HG03066 (cell line): ENCODE measurements around the gene DHDDS.

Source experiments
- ATAC-seq: cut with Tn5 transposase; IDR thresholded peaks from one replicate; pipeline ENCODE4 v1.9.1; 2021; ENCODE audit warnings: low read depth; ENCODE audit not compliant: unreplicated experiment

Gene DHDDS

DNA sequence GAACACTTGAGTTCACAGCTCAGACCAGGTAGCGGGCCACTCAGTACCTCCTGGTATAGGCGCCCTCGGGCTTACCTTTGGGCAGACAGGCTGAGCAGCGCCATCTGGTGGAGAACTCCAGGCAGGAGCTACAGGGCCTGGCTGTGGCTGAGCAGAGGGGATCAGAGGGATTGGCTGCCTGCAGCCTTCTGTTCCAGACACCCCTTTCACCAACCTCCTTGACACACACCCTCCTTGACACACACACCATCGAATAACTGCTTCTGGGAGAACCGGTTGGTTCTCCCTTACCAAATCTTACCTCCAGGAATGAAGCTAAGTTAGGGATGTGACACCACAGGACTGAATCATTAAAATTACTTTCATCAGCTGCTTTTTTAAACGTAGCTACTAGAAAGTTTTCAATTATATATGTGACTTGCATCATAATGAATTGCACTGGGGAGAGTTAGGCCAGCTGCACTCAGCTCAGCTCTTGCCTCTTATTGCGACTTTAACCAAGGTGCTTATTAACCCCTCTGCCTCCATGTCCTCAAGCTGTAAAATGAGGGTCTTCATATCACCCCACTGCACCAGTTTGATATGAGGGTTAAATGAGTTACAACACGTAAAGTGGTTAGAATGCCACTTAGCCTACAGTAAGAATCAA lies 14.9 kb upstream of the DHDDS start:
- no peak for ATAC-seq

DNA sequence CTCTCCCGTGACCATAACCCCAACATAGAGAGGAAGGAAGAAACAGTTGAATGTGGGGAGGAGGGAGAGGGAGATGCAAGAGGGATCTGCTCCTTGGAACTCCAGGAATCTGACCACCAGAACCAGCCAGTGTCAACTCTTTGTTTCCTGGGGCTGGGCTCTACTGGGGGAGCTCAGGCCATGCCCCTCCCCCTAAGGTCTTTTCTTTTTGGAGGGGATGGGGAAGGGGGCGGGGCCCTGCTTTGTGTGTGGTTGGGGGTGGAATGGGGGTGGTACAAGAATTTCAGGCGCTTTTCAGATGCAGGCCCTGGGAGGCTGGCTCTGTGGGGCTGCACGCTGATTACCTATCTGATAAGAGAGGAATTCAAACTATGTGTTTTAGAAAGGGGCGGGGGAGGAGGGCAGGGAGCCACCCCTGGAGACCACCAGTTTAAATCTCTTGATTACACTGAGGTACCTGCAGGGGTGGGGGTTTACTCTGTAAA lies 13.2 kb upstream of the DHDDS start:
- ATAC-seq = no peak

DNA sequence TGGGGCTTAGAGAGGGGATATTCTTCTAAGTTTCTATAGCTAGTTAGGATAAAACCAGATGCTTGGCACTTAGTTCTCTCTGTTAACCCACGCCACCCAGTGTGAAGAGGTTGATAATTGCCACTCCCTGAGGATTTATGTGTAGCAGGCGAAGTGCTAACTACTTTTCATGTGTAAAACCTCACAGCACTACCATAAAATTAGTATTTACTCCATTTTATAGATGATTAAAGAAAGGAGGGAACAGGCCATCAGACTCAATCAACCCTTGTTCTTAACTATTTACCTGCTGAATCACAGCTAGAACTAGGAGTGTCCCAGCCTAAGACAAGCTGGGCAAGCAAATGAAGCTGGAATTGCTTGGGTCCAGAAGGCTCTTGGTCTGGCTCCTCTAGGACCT lies 12.6 kb upstream of the DHDDS start:
- no peak for ATAC-seq

DNA sequence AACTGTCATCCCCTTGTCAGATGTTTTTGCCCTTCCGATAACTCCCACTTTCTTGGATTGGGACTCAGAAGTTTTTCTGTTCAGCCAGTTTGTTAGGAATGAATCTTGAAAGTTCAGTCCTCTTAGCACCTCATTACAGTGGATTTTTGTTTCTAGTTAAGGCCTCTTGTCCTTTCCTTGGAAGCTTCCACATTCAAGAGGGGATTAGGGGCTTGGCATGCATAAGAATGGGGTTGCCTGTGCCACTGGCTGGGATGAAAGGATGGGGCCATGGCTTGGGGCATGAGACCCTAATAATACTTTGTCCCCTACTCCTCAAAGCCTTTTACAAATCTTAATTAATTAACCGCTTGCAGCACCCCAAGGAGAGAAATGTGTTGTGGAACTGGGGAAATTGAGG lies 2.4 kb upstream of the DHDDS start:
- ATAC-seq = no peak

DNA sequence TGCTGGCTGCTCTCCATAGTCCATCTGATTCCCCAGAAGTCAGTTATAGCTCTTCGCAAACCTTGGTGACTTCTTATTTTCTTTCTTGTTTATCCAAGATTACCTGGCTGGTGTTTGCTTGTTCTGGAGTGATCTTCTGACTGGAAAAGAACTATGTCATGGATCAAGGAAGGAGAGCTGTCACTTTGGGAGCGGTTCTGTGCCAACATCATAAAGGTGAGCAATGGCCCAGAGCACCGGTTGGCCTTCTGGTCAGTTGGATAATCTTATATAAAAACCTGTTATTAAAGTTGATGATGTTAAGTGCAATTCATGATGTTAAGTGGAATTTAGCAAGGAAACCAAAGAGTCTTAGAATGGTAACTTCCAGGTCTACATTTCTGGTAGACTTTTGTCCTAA lies 672 bp downstream of the DHDDS start:
- ATAC-seq = no peak

DNA sequence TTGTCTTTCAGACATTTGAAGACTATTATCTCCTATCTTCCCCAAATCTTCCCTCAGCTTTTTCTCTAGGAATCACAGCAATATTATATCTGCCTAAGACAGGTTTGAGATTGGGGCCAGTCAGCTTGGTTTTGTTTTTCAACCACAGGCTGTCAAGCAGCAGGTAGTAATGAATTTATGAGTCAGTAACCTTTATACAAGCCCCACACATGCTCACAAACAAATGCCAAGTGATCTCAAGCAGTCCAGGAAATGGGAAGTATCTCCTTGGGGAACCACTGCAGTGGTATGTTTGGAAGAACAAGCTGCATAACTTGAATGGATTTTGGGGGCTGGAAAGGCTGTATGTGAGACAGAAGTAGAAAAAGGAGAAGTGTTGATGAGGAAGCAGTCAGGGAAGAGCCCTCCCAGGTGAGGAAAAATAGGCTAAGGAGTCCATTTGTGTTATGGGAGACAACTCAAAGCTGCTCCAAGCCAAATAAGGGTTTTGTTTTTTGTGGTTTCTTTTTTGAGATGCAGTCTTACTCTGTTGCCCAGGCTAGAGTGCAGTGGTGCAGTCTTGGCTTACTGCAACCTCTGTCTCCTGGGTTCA lies 2.1 kb downstream of the DHDDS start:
- no peak for ATAC-seq

DNA sequence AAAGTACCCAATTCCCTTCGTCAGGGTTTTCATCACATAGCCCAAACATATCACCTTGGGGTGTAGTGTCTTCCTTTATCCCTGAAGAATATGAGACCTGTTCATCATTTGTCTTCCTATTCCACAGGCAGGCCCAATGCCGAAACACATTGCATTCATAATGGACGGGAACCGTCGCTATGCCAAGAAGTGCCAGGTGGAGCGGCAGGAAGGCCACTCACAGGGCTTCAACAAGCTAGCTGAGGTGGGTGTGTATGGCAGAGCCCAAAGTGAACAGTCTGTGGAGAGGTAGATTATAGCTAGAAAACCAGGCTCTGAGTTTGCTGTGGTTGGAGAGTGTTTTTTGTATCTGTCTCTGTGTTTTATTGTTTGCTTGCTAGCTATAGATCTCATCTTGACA lies 5.9 kb downstream of the DHDDS start:
- no peak for ATAC-seq

DNA sequence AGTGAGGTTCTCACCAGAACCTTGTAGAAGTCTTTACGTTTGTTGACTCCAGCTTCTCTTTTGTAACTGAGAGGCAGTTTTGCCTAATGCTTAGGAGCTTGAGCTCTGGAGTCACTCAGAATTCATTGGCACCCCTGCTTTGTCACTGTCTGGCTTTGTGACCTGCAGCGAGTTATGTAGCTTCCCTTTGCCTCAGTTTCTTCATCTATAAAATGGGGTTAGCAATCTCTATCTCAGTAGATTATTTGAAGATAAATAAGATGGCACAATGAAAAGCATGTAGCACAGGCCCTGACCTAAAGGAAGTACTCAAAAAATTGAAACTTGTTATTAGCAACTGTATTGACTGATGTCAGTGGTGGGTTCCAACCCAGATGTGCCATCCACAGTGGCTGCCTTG lies 8.1 kb downstream of the DHDDS start:
- no peak for ATAC-seq

DNA sequence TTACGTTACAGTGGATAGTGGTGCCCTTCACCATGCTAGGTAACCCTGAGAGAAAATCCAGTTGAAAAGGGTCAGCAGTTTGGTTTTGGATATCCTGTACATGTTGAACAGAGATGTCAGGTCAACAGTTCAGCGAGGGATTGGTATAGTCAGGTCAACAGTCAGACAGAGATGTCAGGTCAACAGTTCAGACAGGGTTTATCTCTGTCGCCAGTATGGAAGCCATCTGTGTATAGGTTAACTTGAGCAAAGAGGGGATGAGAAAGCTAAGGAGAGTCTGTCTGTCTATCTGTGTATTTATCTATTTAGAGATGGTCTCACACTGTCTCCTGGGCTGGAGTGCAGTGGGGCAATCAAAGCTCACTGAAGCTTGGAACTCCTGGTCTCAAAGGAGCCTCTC lies 17.7 kb downstream of the DHDDS start:
- ATAC-seq = no peak

DNA sequence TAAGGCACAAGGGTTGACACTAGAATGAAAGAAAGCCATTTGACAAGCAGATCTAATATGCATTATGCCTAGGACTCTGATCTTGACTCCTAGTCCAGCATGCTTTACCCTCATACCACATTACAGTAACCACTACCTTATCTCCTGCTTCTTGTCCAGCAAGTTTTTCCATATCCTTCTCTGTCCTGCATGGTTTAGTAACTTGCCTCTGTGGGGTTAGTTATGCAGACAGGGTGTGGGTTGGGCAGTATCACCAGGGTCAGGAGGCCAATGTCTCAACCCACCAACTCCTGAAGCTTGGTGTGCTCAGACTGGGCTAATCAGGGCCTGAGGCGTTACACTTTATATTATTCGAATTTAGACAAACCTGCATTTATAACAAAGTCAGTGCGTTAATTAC lies 18.8 kb downstream of the DHDDS start:
- no peak for ATAC-seq

DNA sequence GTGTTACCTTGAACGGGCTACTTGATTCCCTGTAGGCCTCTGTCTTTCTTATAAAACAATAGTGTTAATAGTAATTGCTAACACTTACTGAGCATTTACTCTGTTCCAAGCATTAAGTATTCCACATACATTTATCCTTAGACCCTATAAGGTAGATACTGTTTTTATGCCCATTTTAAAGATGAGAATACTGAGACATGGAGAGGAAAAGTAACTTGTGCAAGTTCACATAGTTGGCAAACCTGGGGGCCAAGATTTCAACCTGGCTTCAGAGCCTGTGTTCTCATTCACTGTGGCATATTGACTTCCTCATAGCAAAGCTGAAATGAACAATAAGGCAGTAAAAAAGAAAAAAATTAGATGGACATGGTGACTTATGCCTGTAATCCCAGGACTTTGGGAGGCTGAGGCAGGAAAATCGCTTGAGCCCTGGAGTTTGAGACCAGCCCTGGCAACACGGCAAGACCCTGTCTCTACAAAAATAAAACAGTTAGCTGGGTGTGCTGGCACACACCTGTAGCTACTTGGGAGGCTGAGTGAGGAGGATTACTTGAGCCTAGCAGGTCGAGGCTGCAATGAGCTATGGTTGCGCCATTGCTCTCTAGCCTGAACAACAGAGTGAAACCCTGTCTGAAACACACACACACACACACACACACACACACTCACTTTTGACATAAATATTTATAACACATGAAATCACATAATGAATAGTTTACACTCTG lies 20.5 kb downstream of the DHDDS start:
- ATAC-seq = no peak

DNA sequence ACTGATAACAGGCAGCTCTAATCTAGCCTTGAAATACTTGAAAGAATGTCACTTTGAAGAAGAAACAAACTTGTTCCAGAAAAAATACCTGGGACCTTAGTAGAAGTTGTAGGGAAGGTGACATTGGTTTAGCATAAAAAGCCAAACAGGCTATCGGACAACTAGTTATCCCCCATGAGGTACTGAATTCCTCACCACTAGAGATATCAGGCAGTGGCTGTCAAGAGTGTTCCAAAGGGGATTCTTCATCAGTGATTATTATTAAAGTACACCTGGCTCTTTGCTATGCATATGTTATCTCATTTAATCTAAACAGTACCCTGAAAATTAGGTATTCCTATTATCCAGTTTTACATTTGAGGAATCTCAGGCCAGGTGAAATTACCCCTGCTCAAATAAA lies 27.0 kb downstream of the DHDDS start:
- no peak for ATAC-seq

DNA sequence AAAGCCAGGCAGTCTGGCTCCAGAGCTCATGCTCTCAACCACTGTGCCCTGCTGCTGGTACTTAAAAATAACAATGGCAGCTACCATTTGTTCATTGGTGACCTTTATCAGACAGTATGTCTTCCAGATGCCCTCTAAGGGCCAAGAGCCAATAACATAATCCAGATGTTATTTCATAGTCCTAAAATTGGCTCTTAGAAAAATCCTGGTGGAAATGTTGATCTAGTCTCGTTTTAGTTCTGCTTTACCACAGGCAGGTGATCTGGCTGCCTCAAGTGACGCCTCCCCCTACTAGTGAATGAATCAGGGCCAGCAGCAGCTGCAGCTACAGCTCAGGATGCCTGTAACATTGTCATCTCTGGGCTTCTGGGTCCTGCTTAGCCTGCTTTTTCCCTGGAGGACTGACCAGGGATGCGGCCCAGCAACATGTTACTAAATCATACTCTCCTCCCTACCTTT lies 27.5 kb downstream of the DHDDS start:
- no peak for ATAC-seq

DNA sequence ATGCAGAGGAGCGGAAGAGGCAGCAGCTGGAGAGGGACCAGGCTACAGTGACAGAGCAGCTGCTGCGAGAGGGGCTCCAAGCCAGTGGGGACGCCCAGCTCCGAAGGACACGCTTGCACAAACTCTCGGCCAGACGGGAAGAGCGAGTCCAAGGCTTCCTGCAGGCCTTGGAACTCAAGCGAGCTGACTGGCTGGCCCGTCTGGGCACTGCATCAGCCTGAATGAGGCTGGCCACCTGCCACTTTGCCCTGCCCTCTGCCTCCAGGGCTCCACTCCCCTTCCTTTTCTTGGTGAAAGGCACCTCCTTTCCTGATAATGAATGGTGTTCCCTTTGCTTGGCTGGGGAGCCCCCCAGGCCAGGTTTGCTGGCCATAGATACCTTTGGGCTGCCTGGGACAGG lies 36.8 kb downstream of the DHDDS start:
- ATAC-seq = no peak

DNA sequence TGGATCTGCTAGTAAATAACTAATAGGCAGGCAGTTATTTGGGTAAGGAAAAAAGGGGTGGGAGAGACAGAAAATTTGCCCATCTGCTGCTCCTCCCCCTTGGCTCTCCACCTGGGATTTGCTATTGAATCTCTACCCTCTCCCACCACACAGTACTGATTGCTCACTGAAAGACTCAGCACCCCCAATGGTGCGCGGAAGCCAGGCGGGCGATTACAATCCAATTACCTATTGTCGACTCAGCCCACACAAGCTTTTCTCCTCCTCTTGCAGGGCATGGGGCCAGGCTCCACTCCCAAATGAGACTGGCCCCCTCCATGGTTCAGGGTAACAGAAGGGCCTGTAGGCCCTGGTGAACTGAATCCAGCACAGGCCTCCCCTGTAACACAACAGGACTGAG lies 37.4 kb downstream of the DHDDS start:
- no peak for ATAC-seq

DNA sequence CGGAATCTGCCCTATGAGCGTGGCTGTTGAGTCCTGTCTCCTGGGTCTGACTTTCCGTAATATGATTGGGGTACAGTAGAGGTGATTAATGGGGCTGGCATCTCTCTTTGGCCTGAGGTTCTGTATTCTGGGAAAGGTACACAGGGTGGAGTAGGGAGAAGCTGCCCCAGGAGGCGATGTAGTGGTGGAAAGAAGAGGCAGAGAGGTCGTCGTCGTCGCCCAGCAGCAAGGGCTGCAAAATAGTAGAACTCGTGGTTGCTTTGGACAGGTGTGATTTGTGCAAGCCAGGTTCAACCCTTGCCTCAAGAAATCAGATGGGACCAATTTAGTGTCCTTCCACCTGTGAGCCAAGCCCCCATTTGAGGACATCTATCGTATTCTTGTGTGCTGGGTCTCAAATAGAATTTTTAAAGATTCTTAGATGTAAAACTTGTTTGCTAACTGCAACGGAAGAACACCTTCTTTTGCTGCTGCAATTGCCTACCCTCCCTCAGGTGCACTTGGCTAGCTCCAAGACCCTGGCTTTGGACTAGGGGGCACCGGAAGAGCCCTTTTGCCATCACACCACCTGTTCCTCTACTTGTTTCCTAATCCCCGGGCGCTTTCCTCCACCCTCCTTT lies 38.9 kb downstream of the DHDDS start:
- no peak for ATAC-seq

DNA sequence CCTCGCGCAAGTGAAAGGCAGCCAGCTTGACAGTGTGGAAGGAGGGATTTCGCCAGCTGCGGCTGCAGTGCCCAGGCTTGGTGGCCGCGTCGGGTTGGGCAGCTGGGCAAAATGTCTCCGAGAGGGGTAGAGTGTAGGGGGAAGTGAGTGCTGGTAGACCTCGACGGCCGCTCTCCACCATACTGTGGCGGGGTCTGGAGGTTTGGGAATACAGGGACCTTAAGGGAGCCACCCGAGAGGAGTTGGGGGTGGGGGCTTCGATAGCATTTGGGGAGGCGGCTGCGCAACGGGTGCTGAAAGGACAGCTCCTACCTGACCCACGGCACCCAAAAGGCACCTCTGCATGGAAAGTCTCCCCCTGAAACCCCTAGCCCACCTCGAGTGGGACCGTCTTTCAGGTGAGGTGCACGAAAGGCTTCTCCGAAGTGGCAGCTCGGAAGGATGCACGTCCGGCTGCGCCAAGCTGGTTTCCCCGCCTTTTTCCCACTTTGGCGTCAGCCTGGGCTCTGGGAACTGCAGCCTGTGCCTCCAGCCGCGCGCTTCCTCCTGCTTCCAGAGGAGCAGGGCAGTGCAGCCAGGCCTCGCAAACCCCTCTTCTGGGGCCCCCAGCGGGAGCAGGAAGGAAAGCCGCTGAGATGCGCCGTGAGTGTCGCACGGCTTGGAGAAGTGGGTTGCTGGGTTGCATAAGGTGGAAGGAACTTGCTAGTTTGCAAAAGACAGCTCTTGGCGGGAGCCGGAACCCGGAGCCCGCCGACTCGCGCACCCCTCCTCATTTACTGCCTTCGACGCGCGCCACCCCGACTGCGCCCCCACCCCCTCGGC lies 39.6 kb downstream of the DHDDS start:
- peak; percentile 3 for ATAC-seq

DNA sequence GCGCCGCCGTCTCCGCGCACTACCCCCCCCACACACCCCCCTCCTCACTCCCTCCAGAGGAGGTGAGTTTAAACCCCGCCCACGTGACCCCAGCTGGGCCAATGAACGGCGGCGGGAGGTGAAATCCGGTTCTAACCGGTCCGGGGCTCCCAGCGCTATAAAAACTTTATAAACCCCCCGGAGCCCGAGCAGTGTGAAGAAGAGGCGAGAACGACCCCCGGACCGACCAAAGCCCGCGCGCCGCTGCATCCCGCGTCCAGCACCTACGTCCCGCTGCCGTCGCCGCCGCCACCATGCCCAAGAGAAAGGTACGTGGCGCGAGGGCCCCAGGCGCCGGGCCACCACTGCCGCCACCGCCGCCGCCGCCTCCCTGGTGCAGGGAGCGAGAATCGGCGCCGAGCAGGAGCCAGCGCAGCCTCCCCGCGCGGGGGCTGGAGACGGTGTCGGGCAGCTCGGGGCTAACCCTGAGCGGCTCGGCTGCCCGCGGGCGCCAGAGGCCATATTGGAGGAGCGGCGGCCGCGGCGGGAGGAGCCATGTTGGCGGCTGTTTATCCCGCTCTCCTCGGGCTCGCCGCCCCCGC lies 40.3 kb downstream of the DHDDS start, which contains the start of gene HMGN2:
TSS of gene HMGN2 (plus strand) at position 121 of the 581 bp plus-strand sequence. CDS start at position 294, 173 bp downstream.
- ATAC-seq = peak; percentile 47

DNA sequence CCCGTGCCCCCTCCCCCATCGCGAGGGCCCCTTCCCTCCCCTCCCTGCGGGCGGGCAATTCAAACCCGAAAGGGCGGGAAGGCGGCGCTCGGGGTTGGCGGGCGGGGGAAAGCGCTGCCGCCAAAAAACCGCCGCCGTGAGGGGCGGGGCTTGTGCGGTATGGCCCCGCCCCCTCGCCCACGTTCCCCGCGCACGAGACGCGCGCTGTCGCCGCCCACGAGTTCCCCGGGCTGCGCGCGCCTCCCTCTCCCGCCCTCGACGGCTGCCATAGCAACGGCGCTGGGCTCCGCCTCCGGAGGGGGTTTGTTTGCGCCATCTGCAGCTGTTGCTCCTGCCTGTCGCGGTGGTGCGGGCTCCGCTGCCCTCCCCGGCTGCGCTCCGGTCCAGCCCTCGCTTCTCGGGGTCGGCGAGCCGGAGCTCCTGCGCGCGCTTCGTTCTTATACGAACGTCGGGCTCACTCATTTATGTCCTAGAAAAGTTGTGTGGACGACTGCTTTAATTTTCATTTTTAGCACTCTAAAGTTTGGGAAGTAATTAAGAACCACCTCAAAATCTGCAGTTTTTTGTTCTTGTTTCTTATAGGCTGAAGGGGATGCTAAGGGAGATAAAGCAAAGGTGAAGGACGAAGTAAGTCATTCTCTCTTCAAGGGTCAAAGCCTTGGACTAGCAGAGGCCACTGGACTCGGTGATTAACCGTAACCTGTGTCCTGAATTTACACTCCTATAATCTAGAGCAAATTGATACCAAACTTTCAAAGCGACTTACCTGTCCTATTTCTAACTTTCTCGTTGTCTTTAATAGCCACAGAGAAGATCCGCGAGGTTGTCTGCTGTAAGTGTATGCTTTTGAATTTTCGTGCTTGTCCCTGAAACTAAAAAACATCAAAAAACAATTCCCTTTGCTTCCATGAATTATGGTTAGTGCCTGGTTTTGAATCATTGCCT lies 41.1 kb downstream of the DHDDS start:
- peak; percentile 71 for ATAC-seq
